Testis (tissue), 3 donors: ENCODE measurements around the gene KHSRP. TPM values are rescaled to one million over a fixed set of nuclear protein-coding genes. Genes with fewer than 3 reads are reported as not detected.
A peak's percentile ranks its signal among the peaks of the same experiment; 100 is the strongest.

Experiments used
- DNase-seq: peaks from one replicate; pipeline ENCODE4 v3.0.0-alpha.2; 2019
- H3K27ac ChIP-seq, 2 donors: fragments of 200-600 bp; sonication (generic); one replicate each; pipeline ENCODE4 v1.5.1; 2019
- H3K27me3 ChIP-seq: fragments of 200-600 bp; sonication (generic); one replicate; pipeline ENCODE4 v1.5.1; 2019
- H3K36me3 ChIP-seq: fragments of 200-600 bp; sonication (generic); one replicate; pipeline ENCODE4 v1.5.1; 2017; ENCODE audit warnings: low read depth; ENCODE audit errors: missing control alignments
- H3K4me1 ChIP-seq: fragments of 200-600 bp; sonication (generic); one replicate; pipeline ENCODE4 v1.5.1; 2019
- H3K4me3 ChIP-seq, 2 donors: fragments of 200-600 bp; sonication (generic); one replicate each; pipeline ENCODE4 v1.5.1; 2017 to 2019
- H3K9me3 ChIP-seq: fragments of 200-600 bp; sonication (generic); one replicate; pipeline ENCODE4 v1.5.1; 2017
- CTCF ChIP-seq, 3 experiments: fragments of 450-650 bp in 2 of 3; fragments of 200-600 bp in 1 of 3; sonication (generic) in 1 of 3; IDR thresholded peaks; one replicate each; pipeline ENCODE4 v1.5.1; 2016 to 2019; ENCODE audit warnings: antibody characterized with exemption in 3 of 3, mild to moderate bottlenecking in 2 of 3, moderate library complexity in 1 of 3
- POLR2A ChIP-seq: fragments of 450-650 bp; IDR thresholded peaks from one replicate; pipeline ENCODE4 v1.6.1; 2017; ENCODE audit warnings: antibody characterized with exemption, mild to moderate bottlenecking, moderate library complexity
- WGBS, 2 donors: methylation state at CpG; one replicate each; pipeline ENCODE4 v1.1.5; 2018; 5-methylcytosine and 5-hydroxymethylcytosine counted together
- intact Hi-C: fragments of 100-400 bp; cut with DNase I; formaldehyde crosslinking; loops from one replicate; pipeline ENCODE4 v1.15.1; 2023; ENCODE audit warnings: low total_unique reads
- polyA plus RNA-seq: library from polyadenylated mRNA; stranded (reverse); fragments of 350-450 nt; fragmentation: Illumina TruSeq; extraction: RNeasy Lipid Tissue Mini Kit (QIAGEN cat#74804); gene quantifications from one replicate; pipeline ENCODE4 v1.2.3, GENCODE V29; 2014; ENCODE audit warnings: low read depth, low replicate concordance; ENCODE audit not compliant: insufficient read depth
- total RNA-seq, 2 donors: library from RNA; depleted of rRNA; stranded (reverse); fragments of >200 nt; gene quantifications; one replicate each; pipeline ENCODE4 v1.2.3, GENCODE V29; 2016

The KHSRP gene
- total and polyA plus RNA-seq, 3 donors from 2014 or later: 279 to 358 (median 336) TPM

GRCh38 chr19:6412447-6413091 is 12.0 kb downstream of the KHSRP start:
- H3K36me3 ChIP-seq: no peaks in the 10 kb centered on the region
- intact Hi-C loops: no loop called here

GRCh38 chr19:6412061-6412446 is 12.6 kb downstream of the KHSRP start:
- Histone ChIP-seq H3K4me1 (peaks cover 11% of the 10 kb centered on the region), H3K27ac (no peak overlapping the region), H3K9me3 (no peaks in the 10 kb centered on the region), H3K4me3 (no peak overlapping the region), H3K36me3 (no peaks in the 10 kb centered on the region), H3K27me3 (no peaks in the 10 kb centered on the region)
- no peak for DNase-seq
- 77 to 78% methylated on average over 6 to 12 of the region's 12 CpGs for WGBS, 2 donors
- intact Hi-C loops: no loop called here
- TF ChIP-seq POLR2A (no peak), CTCF (IDR thresholded peaks at IDR 0.05) (no peak)

More at GRCh38 chr19:6412447-6413091, 12.0 kb downstream of the KHSRP start:
- Histone ChIP-seq H3K27me3 (no peaks in the 10 kb centered on the region), H3K4me1 (peaks cover 11% of the 10 kb centered on the region), H3K27ac (peak overlapping the region in 1 of 2 donors; percentile 67), H3K4me3 (no peak overlapping the region), H3K9me3 (no peaks in the 10 kb centered on the region)
- WGBS, 2 donors: 54 to 66% methylated on average over 4 to 13 of the region's 15 CpGs
- TF ChIP-seq CTCF (IDR thresholded peaks at IDR 0.05) (peak in 2 of 3 experiments; percentile 19 to 48), POLR2A (no peak)
- peak; percentile 36 for DNase-seq

GRCh38 chr19:6409346-6409745 is 15.3 kb downstream of the KHSRP start:
- Histone ChIP-seq H3K9me3 (no peaks in the 10 kb centered on the region), H3K4me1 (peaks cover 11% of the 10 kb centered on the region), H3K4me3 (no peak overlapping the region), H3K27me3 (no peaks in the 10 kb centered on the region), H3K36me3 (no peaks in the 10 kb centered on the region), H3K27ac (no peak overlapping the region)
- TF ChIP-seq POLR2A: no peak
- TF ChIP-seq CTCF (IDR thresholded peaks at IDR 0.05): no peak
- no peak for DNase-seq
- intact Hi-C loops: no loop called here
- 93% methylated on average over 6 of the region's 6 CpGs for WGBS, 2 donors

- 83 to 91% methylated on average over 5 of the region's 5 CpGs for WGBS, 2 donors
- no peaks in the 10 kb centered on the region for H3K36me3 ChIP-seq
- no peak overlapping the region for H3K27ac ChIP-seq
- H3K4me3 ChIP-seq: no peak overlapping the region
- intact Hi-C loops: no loop called here
- H3K9me3 ChIP-seq: no peaks in the 10 kb centered on the region
- no peak for DNase-seq
- H3K4me1 ChIP-seq: no peaks in the 10 kb centered on the region
- TF ChIP-seq POLR2A: no peak
- no peaks in the 10 kb centered on the region for H3K27me3 ChIP-seq
These were observed 18.2 kb downstream of the KHSRP start for GRCh38 chr19:6406401-6406800.

GRCh38 chr19:6402837-6403608 is 21.6 kb downstream of the KHSRP start:
- TF ChIP-seq CTCF (IDR thresholded peaks at IDR 0.05) (no peak), POLR2A (no peak)
- Histone ChIP-seq H3K36me3 (no peaks in the 10 kb centered on the region), H3K4me3 (no peak overlapping the region), H3K4me1 (no peaks in the 10 kb centered on the region), H3K27me3 (no peaks in the 10 kb centered on the region), H3K27ac (no peak overlapping the region), H3K9me3 (no peaks in the 10 kb centered on the region)
- WGBS, 2 donors: 49 to 57% methylated on average over 20 to 22 of the region's 22 CpGs
- intact Hi-C loops: no loop called here
- DNase-seq: peak; percentile 51
